NCI-H748 treated with DMSO at 0.1 percent for 48 hours (cell line): Measurements from ENCODE around the gene KLC3.
"Not testable (repeated sequence)": the region's sequence is repeated elsewhere in the genome, so short reads cannot be mapped to it uniquely, and the experiment has no call there.

ENCODE experiments used
- DNase-seq: peaks from one replicate; lab custom pipeline; 2025; lab: John Stamatoyannopoulos, UW

Gene KLC3

GRCh38 chr19:45320997-45321775, 19.4 kb upstream of the KLC3 start:
- DNase-seq = no peak

- DNase-seq = no peak
Measured at GRCh38 chr19:45321848-45322247, 18.7 kb upstream of the KLC3 start.

- DNase-seq = peak; percentile 65
Measured at GRCh38 chr19:45322311-45322710, 18.2 kb upstream of the KLC3 start.

- DNase-seq = no peak
Measured at GRCh38 chr19:45322744-45323281, 17.7 kb upstream of the KLC3 start, which contains the start of gene CKM. Gene CKM, minus strand, starts transcription at chr19:45322875. Its CDS starts 3,162 bp downstream, at chr19:45319713.

GRCh38 chr19:45323671-45324081, 16.9 kb upstream of the KLC3 start:
- no peak for DNase-seq

GRCh38 chr19:45324349-45324907, 16.1 kb upstream of the KLC3 start:
- no peak for DNase-seq

- DNase-seq = no peak
Measured at GRCh38 chr19:45327404-45328143, 13.0 kb upstream of the KLC3 start.

GRCh38 chr19:45331411-45331810, 9.1 kb upstream of the KLC3 start:
- no peak for DNase-seq

- DNase-seq = no peak
Measured at GRCh38 chr19:45333609-45334303, 6.8 kb upstream of the KLC3 start.

GRCh38 chr19:45334881-45335280, 5.7 kb upstream of the KLC3 start:
- DNase-seq = not testable (repeated sequence)

- no peak for DNase-seq
Measured at GRCh38 chr19:45336696-45337251, 3.8 kb upstream of the KLC3 start.

- no peak for DNase-seq
Measured at GRCh38 chr19:45339629-45340028, 921 bp upstream of the KLC3 start.

GRCh38 chr19:45340899-45341453, 426 bp downstream of the KLC3 start:
- no peak for DNase-seq

GRCh38 chr19:45342911-45343310, 2.4 kb downstream of the KLC3 start:
- DNase-seq = no peak

- no peak for DNase-seq
Measured at GRCh38 chr19:45344621-45345505, 4.3 kb downstream of the KLC3 start.

GRCh38 chr19:45345506-45345860, 4.9 kb downstream of the KLC3 start:
- DNase-seq = no peak

- no peak for DNase-seq
Measured at GRCh38 chr19:45346449-45346848, 5.9 kb downstream of the KLC3 start.

GRCh38 chr19:45347570-45348366, 7.2 kb downstream of the KLC3 start:
- no peak for DNase-seq

- no peak for DNase-seq
Measured at GRCh38 chr19:45348367-45349125, 8.0 kb downstream of the KLC3 start.
